HG03139 (cell line): Measurements from ENCODE around the gene FA2H.
"Not testable (repeated sequence)": the region's sequence is repeated elsewhere in the genome, so short reads cannot be mapped to it uniquely, and the experiment has no call there.

Experiments used
- ATAC-seq: cut with Tn5 transposase; IDR thresholded peaks from one replicate; pipeline ENCODE4 v1.9.1; 2021; ENCODE audit not compliant: unreplicated experiment

The FA2H gene

GRCh38 chr16:74691093-74691855 lies 83.3 kb downstream of the FA2H start:
- no peak for ATAC-seq

DNA sequence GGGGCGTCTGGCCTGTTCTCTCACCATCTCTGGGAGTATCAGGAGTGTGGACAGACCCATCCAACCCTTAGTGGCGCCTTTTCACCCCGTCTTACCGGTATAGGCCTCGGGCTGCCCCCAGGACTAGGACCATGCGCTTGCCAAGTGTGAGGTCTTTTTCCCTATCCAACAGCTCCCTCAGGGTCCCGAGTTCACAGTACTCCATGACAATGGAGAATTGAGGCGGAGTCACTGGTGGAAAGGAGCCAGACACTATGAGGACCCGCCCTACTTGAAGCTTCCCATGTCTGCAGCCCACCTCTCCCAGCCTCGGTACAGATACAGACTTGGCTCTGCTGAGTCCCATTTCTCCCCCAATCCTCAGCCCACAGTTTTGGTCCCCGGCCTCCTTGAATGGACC lies 92.1 kb downstream of the FA2H start:
- no peak for ATAC-seq

GRCh38 chr16:74680681-74681080 lies 93.9 kb downstream of the FA2H start:
- ATAC-seq = no peak

DNA sequence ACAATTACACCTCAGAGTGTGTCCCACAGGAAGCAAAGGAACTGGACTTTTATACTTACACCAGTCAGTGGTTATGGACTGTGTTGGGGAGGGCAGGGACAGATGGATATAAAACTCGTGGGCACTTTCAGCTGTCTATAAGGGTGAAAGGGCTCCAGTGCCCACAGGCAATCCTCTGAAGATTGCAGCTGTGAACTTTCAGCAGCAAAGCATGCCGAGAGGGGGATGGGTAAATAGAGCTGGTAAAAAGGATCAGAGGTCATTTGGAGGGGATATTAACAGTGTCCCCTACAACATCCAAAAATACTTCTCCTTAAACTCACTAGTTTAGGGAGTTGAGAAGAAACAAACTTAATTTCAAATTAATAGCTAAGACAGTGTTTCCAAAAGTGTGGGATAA lies 94.6 kb downstream of the FA2H start:
- ATAC-seq = no peak

DNA sequence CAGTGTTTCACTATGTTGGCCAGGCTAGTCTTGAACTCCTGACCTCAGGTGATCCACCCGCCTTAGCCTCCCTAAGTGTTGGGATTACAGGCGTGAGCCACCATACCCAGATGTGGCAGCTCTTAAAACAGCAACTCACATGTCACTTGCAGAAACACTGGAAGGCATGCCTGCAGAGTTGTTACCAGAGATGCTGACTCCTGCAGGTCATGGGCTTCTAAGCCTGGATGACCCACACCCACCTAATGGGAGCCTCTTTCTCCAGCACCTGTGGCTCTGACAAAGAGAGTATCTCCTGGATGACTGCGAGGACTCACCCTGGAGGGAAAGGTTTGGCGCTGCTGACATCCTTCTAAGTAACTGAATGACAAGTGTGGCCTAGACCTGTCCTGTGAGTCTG lies 96.8 kb downstream of the FA2H start:
- no peak for ATAC-seq

- ATAC-seq = no peak
These were observed 100.7 kb downstream of the FA2H start for GRCh38 chr16:74673876-74674275.

GRCh38 chr16:74668877-74669276 lies 105.7 kb downstream of the FA2H start:
- ATAC-seq = not testable (repeated sequence)

DNA sequence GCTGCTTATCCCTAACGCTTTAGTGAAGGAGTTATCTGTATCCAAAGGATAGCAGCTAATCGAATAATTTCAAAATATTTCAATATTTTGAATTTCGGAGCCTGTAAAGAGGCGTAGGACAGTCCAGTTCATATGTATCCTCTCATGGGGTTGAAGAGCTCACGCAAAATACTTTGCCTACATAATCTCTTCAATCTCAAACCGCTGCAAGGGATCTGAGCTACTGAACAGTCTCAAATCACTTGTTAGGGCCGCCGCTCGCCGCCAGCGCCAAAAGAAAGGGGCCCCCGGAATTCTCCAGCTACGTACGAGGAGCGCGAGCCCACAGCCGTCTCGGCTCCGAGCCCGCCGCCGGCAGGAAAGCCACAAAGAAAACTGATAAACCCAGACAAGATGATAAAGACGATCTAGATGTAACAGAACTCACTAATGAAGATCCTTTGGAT lies 107.3 kb downstream of the FA2H start:
- no peak for ATAC-seq

DNA sequence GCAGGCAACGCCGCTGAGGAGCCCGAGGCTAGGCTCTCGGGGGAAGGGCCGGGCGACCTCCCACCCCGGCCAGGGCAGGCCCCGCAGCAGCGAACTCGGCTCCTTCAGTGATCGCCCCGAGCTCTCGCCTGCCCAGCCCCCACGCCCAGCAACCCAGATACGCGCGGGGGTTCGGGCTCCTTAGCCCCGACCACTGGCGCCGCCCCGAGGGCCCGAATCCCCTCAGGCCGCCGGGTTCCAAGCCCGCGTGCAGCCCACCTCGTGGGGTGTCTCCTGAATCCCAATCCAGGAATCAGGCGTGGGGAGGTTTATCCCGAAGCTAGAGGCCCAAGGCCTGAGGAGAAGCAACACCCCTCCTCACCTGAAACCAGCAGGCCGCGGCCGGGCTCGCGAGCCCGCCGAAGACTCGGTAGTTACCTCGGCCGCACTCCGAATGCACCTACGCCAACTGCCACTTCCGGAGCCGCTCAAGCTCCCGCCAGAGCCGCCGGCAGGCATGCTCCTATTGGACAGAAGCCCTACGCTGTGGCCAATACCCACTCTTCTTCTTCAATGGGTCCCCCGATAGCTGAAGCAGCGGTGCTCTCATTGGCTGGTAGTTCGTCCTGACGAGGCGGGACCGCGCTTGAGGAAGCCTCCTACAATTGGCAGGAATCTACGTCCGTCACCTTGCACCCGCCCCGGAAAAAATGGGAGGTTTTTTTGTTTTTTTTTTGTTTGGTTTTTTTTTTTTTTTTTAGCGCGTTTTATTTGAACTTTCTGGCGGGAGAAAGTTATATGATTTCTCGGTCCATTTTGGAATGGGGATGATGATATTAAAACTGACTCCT lies 108.0 kb downstream of the FA2H start, which contains the start of gene RFWD3:
RFWD3 (minus strand) TSS at position 453 of the 830 bp plus-strand sequence. CDS start 5,428 bp downstream, outside the sequence.
- peak; percentile 100 for ATAC-seq

DNA sequence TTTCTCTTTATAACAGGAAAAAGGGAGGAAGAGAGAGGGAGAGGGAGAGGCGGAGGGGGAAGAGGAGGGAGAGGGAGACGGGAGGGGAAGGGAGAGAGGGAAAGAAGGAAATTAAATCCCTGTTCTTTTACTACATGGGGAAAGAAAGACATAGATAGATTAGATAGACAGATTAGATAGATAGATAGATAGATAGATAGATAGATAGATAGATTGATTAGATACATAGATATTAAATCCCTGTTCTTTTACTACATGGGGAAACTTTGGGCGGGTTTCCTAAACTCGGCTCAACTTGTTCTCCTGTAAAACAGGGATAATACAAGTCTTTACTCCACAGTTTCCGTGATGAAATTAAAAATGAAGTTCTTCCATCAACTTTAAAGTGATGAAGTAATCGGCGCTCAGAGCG lies 108.6 kb downstream of the FA2H start:
- no peak for ATAC-seq
